Endothelial cell of umbilical vein (primary cell): ENCODE measurements around the gene NLRP6.

Experiments
- CTCF ChIP-seq, 2 donors: IDR thresholded peaks; 1 replicate in 1 of 2; 2 replicates in 1 of 2; pipeline ENCODE4 v1.5.1; 2011; ENCODE audit warnings: low read length in 2 of 2, mild to moderate bottlenecking in 2 of 2, moderate library complexity in 2 of 2, control low read depth in 1 of 2, inconsistent platforms in 1 of 2, low read depth in 1 of 2; ENCODE audit not compliant: insufficient read depth in 1 of 2; ENCODE audit errors: extremely low read depth in 1 of 2
- FOS ChIP-seq: IDR thresholded peaks from 2 replicates; pipeline ENCODE4 v1.6.1; 2011; ENCODE audit warnings: mild to moderate bottlenecking, low read length, moderate library complexity, borderline replicate concordance; ENCODE audit not compliant: insufficient read depth
- POLR2A ChIP-seq: IDR thresholded peaks from 2 replicates; pipeline ENCODE4 v1.6.1; 2012; ENCODE audit warnings: low read depth, mild to moderate bottlenecking, control low read depth, low read length
- POLR2AphosphoS5 ChIP-seq: IDR thresholded peaks from 2 replicates; pipeline ENCODE4 v1.6.1; 2012; ENCODE audit warnings: low read depth, mild to moderate bottlenecking, control low read depth, low read length, moderate library complexity; ENCODE audit not compliant: insufficient read depth

- no peak for TF ChIP-seq POLR2A
- no peak for TF ChIP-seq FOS
- no peak for TF ChIP-seq POLR2AphosphoS5
- no peak for TF ChIP-seq CTCF (IDR thresholded peaks at IDR 0.05; ENCODE audit: extremely low read depth in 1 of 2, insufficient read depth in 1 of 2, low read depth in 1 of 2, low read length in 2 of 2)
Measured at GRCh38 chr11:255816-256215, 22.4 kb upstream of the NLRP6 start.
